ENCODE data around the gene GRM8. TPM values are rescaled to one million over a fixed set of nuclear protein-coding genes. Genes with fewer than 3 reads are reported as not detected.

Gene GRM8
- total RNA-seq, 1 experiment from 2014 or later, result 1.8 TPM

GRCh38 chr7:127189886-127190285 is 62.9 kb downstream of the GRM8 start:
- H3K9ac ChIP-seq (ENCODE audit: extremely low read depth, insufficient read length, low read length), result no peak overlapping the region
- Mint-ChIP-seq H3K4me3 (no peak overlapping the region), H3K9me3 (no peaks in the 10 kb centered on the region), H3K27me3 (ENCODE audit: low read depth) (no peaks in the 10 kb centered on the region), H3K27ac (no peak overlapping the region), H3K36me3 (ENCODE audit: insufficient read depth in 1 of 3, low read depth in 3 of 3) (no peaks in the 10 kb centered on the region), H3K4me1 (peaks cover 16 to 19% of the 10 kb centered on the region in 2 experiments)
- H2BK15ac ChIP-seq (ENCODE audit: low read depth, low read length), result no peak overlapping the region
- no peak overlapping the region for H3K4ac ChIP-seq (ENCODE audit: low read depth, low read length)
- H2BK12ac ChIP-seq (ENCODE audit: insufficient read length, low read depth, low read length), result no peak overlapping the region
- H4K91ac ChIP-seq (ENCODE audit: insufficient read length, low read depth, low read length), result no peak overlapping the region
- no peaks in the 10 kb centered on the region for H3K79me2 ChIP-seq (ENCODE audit: insufficient read depth, low read length)
- H3K9me3 ChIP-seq (ENCODE audit: control insufficient read depth, low read depth, low read length), result no peaks in the 10 kb centered on the region
- H2AK5ac ChIP-seq (ENCODE audit: insufficient read length, low read length), result no peak overlapping the region
- no peak overlapping the region for H3K18ac ChIP-seq (ENCODE audit: insufficient read length, low read depth, low read length)
- H3K79me1 ChIP-seq (ENCODE audit: insufficient read depth, low read depth, low read length, poor library complexity, severe bottlenecking), result no peaks in the 10 kb centered on the region
- H2BK20ac ChIP-seq (ENCODE audit: low read depth, low read length, poor library complexity, severe bottlenecking), result no peak overlapping the region
- no peaks in the 10 kb centered on the region for H4K20me1 ChIP-seq (ENCODE audit: control insufficient read depth, insufficient read depth, insufficient read length)
- H3K56ac ChIP-seq (ENCODE audit: insufficient read length, low read depth, low read length), result no peak overlapping the region
- H3K14ac ChIP-seq (ENCODE audit: insufficient read depth, low read length), result no peak overlapping the region
- H3K23ac ChIP-seq (ENCODE audit: insufficient read length, low read depth, low read length), result no peak overlapping the region
- H3K27ac ChIP-seq (ENCODE audit: insufficient read length, low read depth, low read length), result no peak overlapping the region
- H3K23me2 ChIP-seq (ENCODE audit: insufficient read length, low read depth, low read length, poor library complexity, severe bottlenecking), result no peaks in the 10 kb centered on the region
- no peak overlapping the region for H3K4me2 ChIP-seq (ENCODE audit: insufficient read depth, insufficient read length, low read length)
- no peak overlapping the region for H2BK5ac ChIP-seq (ENCODE audit: insufficient read length, low read length)
- H3K4me1 ChIP-seq (ENCODE audit: insufficient read depth, low read length), result no peaks in the 10 kb centered on the region
- H2BK120ac ChIP-seq (ENCODE audit: low read depth, low read length, poor library complexity, severe bottlenecking), result no peak overlapping the region
- TF ChIP-seq CTCF (conservative IDR thresholded peaks at IDR 0.05), result no peak
- no CpG with 5 or more reads among the region's 3 CpGs for whole genome bisulfite sequencing (ENCODE audit: extremely low coverage, insufficient read length, low lambda C conversion rate)
- no peak overlapping the region for H4K5ac ChIP-seq (ENCODE audit: insufficient read length, low read depth, low read length)
- H3K27me3 ChIP-seq (ENCODE audit: insufficient read depth, low read length), result no peaks in the 10 kb centered on the region
- no peak for DNase-seq
- no peak overlapping the region for H4K8ac ChIP-seq (replicated peaks; ENCODE audit: insufficient read length, low read depth, low read length)
- H3T11ph ChIP-seq (ENCODE audit: low read length), result no peak overlapping the region
- no peak overlapping the region for H2AFZ ChIP-seq (ENCODE audit: low read length)

Measured in H9 (cell line).